HG02943 (cell line): ENCODE measurements around the gene TMED1.

Source experiments
- ATAC-seq: cut with Tn5 transposase; IDR thresholded peaks from one replicate; pipeline ENCODE4 v1.9.1; 2021; ENCODE audit warnings: mild to moderate bottlenecking, low read depth, moderate library complexity; ENCODE audit not compliant: unreplicated experiment

Gene TMED1

GRCh38 chr19:10812902-10813404 lies 23.1 kb downstream of the TMED1 start:
- no peak for ATAC-seq

GRCh38 chr19:10812196-10812595 lies 23.8 kb downstream of the TMED1 start:
- ATAC-seq, result no peak

DNA sequence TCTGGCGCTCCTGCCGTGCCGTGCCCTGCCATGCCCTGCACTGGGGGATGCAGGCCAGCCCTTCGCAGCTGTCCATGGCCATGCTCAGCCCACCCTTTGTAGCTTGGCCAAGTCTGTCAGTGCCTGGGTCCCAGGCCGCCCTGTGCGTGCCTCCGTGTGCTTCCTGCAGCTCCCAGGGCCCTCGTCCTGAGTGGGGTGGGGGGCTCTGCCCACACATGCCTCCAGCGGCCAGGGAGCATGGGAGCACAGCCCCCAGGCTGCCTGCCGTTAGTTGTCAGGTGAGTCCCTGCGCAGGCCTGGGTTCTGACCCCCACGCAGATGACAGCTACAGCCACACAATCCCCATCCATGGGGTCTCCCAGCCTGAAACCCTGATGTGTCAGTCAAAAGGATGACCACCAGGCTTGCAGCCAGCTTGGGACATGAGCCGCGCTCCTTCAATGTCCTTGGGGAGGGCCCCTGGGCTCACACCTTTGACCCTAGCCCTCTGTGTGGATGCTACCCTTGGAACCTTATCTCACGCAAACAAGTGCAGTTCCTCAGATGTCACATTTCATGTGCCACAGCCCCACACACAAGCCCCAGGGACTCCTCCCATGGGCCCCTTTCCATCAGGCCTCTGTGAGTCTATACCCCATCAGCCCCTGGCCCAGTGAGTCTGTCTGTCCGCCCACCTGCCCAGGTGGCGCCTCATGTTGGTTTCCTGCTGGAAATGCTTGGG lies 24.5 kb downstream of the TMED1 start:
- no peak for ATAC-seq

GRCh38 chr19:10809651-10810285 lies 26.2 kb downstream of the TMED1 start:
- ATAC-seq, result no peak

DNA sequence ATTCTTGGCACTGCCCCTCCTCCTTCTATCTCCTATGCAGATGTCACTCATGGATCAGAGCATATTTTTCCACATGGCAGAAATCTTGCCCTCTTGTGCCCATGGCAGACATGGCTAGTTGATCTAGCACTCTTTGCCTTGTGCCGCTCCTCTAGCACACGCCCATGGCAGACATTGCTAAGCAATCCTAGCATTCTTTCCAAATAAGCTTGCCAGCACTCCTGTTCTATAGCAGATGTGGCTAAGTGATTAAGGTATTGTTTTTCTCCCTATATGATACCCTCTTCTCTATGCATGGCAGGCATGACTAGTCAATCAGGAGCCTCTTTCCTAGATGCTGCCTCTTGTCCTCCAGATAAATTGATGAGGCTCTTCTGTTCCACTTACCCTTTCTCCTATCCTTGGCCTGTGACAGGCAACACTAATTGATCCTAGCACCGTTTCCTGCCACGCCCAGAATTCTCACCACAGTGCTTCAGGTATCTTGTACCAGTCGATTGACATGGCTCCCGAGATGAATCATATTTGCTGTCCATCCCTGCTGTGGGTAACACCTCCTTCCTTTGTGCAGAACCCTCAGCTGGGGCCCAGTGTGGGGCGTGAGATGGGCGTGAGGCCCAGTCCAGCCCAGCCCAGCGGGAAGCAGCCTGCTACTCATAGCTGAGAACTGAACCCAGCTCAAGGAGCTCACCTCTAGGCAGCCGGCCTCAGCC lies 26.9 kb downstream of the TMED1 start:
- no peak for ATAC-seq

GRCh38 chr19:10805758-10806247 lies 30.2 kb downstream of the TMED1 start:
- ATAC-seq, result no peak

- ATAC-seq, result no peak
Observed at GRCh38 chr19:10805065-10805757, 30.8 kb downstream of the TMED1 start.

DNA sequence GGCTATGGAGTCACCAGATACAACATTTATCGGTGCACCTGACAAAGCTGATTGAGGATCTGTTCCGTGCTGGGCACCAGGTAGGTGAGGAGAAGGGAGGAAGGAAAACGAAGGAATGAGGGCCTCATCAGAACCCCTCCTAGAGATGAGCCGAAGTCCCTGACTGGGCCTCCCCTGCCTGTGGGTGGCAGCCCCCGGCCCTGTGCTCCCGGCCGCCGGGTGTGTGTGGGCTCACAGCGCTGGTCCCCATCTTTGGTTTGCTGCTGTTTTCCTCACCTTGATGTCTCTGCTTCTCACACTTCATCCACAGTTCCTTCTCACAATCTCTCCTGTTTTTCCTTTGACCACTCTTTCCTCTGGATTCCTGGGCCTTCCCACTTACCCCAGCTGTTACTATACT lies 32.8 kb downstream of the TMED1 start:
- no peak for ATAC-seq

DNA sequence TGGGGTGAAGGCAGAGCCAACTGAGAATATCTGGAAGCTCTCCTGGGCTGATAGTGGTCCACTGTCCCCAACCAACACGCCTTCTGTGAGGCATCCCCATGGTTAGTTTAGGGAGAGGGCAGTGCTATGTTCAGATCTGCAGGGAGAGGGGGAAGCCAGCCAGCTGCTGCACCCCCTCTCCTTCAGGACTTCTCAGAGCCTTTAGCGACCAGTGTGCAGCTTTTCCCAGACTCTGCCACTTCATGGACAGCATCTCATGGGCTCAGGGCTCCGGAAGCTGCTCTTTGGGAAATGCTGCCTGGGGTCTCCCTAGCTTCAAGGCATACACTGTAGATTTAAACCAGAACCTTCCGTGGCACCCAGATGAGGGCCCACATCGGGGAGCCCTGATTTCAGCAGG lies 33.5 kb downstream of the TMED1 start:
- ATAC-seq, result no peak

- ATAC-seq, result no peak
Observed at GRCh38 chr19:10800488-10800887, 35.5 kb downstream of the TMED1 start.

DNA sequence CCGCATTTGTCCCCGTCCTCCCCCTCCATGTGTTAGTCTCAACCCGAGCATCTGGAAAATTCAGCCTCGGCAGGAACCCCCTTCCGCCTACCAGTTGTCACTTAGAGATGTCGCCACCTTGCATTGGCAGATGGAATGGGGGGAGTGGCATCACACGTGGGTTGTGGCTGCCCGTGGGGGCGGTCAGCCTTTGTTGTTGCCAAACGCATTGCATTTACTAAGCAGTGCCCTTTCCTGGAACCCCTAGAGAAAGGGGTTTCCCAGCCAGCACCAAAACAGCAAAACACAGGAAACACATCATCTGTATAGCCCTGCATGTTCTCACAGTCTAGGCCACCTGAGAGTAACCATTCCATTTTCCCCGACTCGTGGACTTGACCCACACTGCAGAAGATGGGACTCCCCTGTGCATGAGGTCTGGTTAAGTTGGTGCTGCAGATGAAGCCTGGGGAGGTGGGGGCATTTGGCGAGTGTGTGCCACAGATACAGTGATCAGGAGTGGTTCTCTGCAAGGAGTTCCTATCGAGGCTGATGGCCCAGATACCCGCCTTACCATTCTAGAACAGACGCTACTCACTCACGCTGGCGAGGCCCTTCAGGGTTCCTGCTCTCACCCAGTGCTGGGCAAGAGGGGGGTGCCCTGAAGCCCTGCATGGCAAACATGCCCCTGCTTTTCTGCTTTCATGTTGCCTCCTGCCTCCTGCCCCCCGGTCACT lies 38.3 kb downstream of the TMED1 start:
- no peak for ATAC-seq

DNA sequence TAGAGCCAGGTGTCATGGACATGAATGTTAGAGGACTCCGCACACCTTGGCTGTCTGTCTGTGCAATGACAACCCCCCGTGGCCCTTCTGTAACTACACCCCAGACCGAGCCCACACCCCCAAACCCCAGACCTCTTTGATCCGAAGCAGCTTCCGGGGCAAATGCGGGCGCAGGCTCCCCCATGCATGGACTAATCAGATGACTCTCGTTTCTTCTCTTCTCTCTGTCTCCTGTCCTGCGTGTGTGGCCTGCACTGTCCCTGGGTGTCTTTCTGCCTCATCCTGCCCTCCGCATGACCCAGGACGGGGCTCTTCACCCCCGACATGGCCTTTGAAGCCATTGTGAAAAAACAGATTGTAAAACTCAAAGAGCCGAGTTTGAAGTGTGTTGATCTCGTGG lies 38.9 kb downstream of the TMED1 start:
- ATAC-seq, result no peak

DNA sequence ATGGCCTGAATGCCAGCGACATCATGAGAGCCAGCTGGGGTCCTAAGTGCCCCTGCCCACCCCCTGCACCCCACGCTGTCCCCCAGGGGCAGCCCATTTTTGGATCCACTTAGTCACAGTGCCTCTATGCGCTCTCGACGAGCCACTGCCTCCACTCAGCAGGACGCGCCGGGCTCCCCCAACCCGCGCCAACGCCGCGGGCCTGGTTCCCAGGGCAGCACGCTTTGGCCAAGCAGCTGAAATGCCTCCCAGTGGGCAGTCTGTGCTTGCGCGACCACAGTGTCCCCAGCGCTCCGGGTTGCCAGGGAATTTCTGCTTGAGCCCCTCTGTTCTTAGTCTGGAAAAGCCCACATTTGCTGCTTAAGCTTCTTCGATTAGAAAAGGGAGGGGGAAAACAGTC lies 39.4 kb downstream of the TMED1 start:
- no peak for ATAC-seq

DNA sequence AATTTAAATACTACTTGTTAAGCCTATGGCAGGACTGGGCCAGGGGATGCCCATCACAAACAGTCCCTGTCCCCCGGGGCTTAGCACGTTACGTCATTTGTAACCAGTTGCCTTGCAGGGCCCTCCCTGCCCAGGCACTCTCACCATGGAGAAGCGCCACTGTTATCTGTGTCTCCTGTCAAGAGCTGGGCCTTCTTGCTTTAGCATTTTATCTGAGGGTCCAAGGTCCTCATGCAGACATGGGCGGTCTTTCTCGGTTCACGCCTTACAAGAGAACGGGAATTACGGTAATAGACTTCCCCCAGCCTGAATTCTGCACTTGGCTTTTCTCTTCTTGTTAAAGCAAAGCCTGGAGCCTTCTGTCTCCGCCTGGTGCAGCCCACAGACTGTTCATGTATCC lies 46.1 kb downstream of the TMED1 start:
- no peak for ATAC-seq

DNA sequence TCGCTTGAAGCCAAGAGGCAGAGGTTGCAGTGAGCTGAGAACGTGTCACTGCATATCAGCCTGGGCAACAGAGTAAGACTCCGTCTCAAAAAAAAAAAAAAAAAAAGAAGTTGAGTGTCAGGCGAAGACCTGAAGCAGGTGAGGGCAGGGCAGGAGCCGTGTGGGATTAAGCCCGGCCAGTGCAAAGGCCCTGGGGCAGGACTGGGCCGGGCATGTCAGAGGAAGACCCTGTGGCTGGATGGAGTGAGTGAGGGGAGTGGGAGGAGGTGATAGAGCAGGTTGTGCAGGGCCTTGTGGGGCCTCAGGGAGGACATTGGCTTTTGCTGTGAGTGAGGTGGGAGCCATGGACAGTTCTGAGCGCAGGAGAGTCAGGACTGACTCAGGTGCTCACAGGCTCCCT lies 47.9 kb downstream of the TMED1 start:
- no peak for ATAC-seq

DNA sequence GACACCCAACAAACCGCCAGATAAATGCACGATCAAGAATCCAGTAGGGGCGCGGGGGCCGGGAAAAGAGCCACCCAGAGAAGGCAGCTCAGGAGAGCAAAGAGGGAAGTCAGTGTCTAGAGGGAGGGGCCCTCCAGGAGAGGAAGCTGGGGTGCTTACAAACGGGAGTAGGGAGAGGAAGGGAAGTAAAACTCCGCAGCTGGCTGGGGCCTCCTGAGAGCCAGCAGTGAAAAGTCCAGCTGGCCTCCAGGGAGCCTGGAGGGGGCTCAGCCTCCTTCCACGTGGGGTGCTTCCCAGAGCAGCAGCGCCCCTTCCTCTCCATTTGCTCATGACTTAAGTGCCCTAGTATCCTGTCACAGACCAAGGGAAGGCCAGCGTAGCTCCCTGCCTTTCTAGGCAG lies 51.8 kb downstream of the TMED1 start:
- no peak for ATAC-seq

DNA sequence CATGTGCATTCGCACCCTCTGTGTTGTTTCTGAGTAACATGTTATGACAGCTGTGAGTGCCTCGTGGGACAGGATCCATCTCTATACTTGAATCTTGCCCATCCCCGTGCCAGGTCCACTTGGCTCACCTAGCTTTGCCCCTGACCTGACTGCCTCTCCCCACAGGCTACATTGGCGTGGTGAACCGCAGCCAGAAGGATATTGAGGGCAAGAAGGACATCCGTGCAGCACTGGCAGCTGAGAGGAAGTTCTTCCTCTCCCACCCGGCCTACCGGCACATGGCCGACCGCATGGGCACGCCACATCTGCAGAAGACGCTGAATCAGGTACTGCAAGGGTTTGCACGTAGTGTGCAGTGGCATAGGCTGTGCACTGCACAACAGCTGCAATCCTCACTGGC lies 53.2 kb downstream of the TMED1 start:
- no peak for ATAC-seq
